DOHH2 (cell line): ENCODE data around the gene LPAR2.

Experiments used
- H3F3A ChIP-seq: fragments of 200-600 bp; sonication (generic), shearing (Covaris generic); 2 replicates; pipeline ENCODE4 v1.6.0; 2016; ENCODE audit warnings: antibody characterized with exemption, mild to moderate bottlenecking; ENCODE audit not compliant: control insufficient read depth, insufficient read depth
- H3K27ac ChIP-seq: fragments of 200-600 bp; sonication (generic); 2 replicates; pipeline ENCODE4 v1.5.1; 2014; ENCODE audit warnings: low read depth, mild to moderate bottlenecking, low read length, moderate library complexity
- H3K27me3 ChIP-seq: fragments of 200-600 bp; sonication (generic); 2 replicates; pipeline ENCODE4 v1.6.1; 2014; ENCODE audit warnings: mild to moderate bottlenecking, low read length, mixed read lengths; ENCODE audit not compliant: control insufficient read depth
- H3K36me3 ChIP-seq: fragments of 200-600 bp; sonication (generic); 2 replicates; pipeline ENCODE4 v1.6.1; 2014; ENCODE audit warnings: mild to moderate bottlenecking, low read length, moderate library complexity, mixed read lengths; ENCODE audit not compliant: control insufficient read depth
- H3K4me1 ChIP-seq: fragments of 200-600 bp; sonication (generic); 2 replicates; pipeline ENCODE4 v1.6.1; 2014; ENCODE audit warnings: mild to moderate bottlenecking, low read length, mixed read lengths; ENCODE audit not compliant: control insufficient read depth
- H3K4me2 ChIP-seq: fragments of 200-600 bp; sonication (generic); 2 replicates; pipeline ENCODE4 v1.6.0; 2014; ENCODE audit warnings: mild to moderate bottlenecking, low read length, moderate library complexity
- H3K4me3 ChIP-seq: fragments of 200-600 bp; sonication (generic); 2 replicates; pipeline ENCODE4 v1.5.1; 2014; ENCODE audit warnings: mild to moderate bottlenecking, low read length, mixed read lengths
- H3K79me2 ChIP-seq: fragments of 200-600 bp; sonication (generic); 2 replicates; pipeline ENCODE4 v1.6.1; 2014; ENCODE audit warnings: mild to moderate bottlenecking, low read length, mixed read lengths; ENCODE audit not compliant: control insufficient read depth
- H3K9me2 ChIP-seq: fragments of 200-600 bp; sonication (generic); replicated peaks from 2 replicates; pipeline ENCODE4 v1.6.1; 2014; ENCODE audit warnings: mild to moderate bottlenecking, low read length, mixed read lengths; ENCODE audit not compliant: control insufficient read depth
- H3K9me3 ChIP-seq: fragments of 200-600 bp; sonication (generic); 2 replicates; pipeline ENCODE4 v1.6.1; 2014; ENCODE audit warnings: antibody characterized with exemption, low read length, mixed read lengths; ENCODE audit not compliant: control insufficient read depth, insufficient read depth
- H4K20me1 ChIP-seq: fragments of 200-600 bp; sonication (generic); 2 replicates; pipeline ENCODE4 v1.6.0; 2014; ENCODE audit warnings: low read depth, mild to moderate bottlenecking, antibody characterized with exemption, low read length, moderate library complexity; ENCODE audit not compliant: control insufficient read depth, insufficient read depth
- CTCF ChIP-seq: fragments of 200-600 bp; sonication (generic); IDR thresholded peaks from one replicate; pipeline ENCODE4 v1.5.1; 2014; ENCODE audit warnings: antibody characterized with exemption, mild to moderate bottlenecking, low read depth, low read length; ENCODE audit not compliant: poor library complexity, severe bottlenecking
- EZH2phosphoT487 ChIP-seq: fragments of 200-600 bp; sonication (generic); IDR thresholded peaks from 2 replicates; pipeline ENCODE4 v1.6.1; 2017; ENCODE audit warnings: borderline replicate concordance, mild to moderate bottlenecking, antibody characterized with exemption, low read length, moderate library complexity, mixed read lengths

The LPAR2 gene

GRCh38 chr19:19645233-19645870, 17.3 kb upstream of the LPAR2 start:
- H3K4me3 ChIP-seq: no peak overlapping the region
- H3K9me3 ChIP-seq: no peaks in the 10 kb centered on the region
- peaks cover 65% of the 10 kb centered on the region for H3K36me3 ChIP-seq
- no peak overlapping the region for H3K27ac ChIP-seq
- peaks cover 19% of the 10 kb centered on the region for H3K79me2 ChIP-seq
- H3K4me1 ChIP-seq: peaks cover 23% of the 10 kb centered on the region
- no peak overlapping the region for H3K4me2 ChIP-seq
- H3K27me3 ChIP-seq: no peaks in the 10 kb centered on the region
- TF ChIP-seq CTCF (no peak), EZH2phosphoT487 (no peak)
- H4K20me1 ChIP-seq: no peaks in the 10 kb centered on the region
- peaks cover 11% of the 10 kb centered on the region for H3F3A ChIP-seq
- H3K9me2 ChIP-seq: no peaks in the 10 kb centered on the region

- no peaks in the 10 kb centered on the region for H3K27me3 ChIP-seq
- H3K4me2 ChIP-seq: peak overlapping the region; percentile 91
- H3K9me3 ChIP-seq: no peaks in the 10 kb centered on the region
- no peaks in the 10 kb centered on the region for H3K9me2 ChIP-seq
- peaks cover 11% of the 10 kb centered on the region for H3F3A ChIP-seq
- H4K20me1 ChIP-seq: no peaks in the 10 kb centered on the region
- peak overlapping the region; percentile 85 for H3K4me3 ChIP-seq
- peak overlapping the region; percentile 80 for H3K27ac ChIP-seq
- peaks cover 64% of the 10 kb centered on the region for H3K36me3 ChIP-seq
- TF ChIP-seq CTCF (peak; percentile 17), EZH2phosphoT487 (no peak)
- peaks cover 19% of the 10 kb centered on the region for H3K79me2 ChIP-seq
- H3K4me1 ChIP-seq: peaks cover 23% of the 10 kb centered on the region
Observed at GRCh38 chr19:19644054-19644388, 16.0 kb upstream of the LPAR2 start.

- H3K27ac ChIP-seq: peak within 1 kb of the TSS; percentile 80
- H3K9me2 ChIP-seq: no peaks in the 10 kb centered on the region
- peaks cover 23% of the 10 kb centered on the region for H3K4me1 ChIP-seq
- no peaks in the 10 kb centered on the region for H4K20me1 ChIP-seq
- H3K27me3 ChIP-seq: no peaks in the 10 kb centered on the region
- peaks cover 19% of the 10 kb centered on the region for H3K79me2 ChIP-seq
- H3K9me3 ChIP-seq: no peaks in the 10 kb centered on the region
- peak within 1 kb of the TSS; percentile 91 for H3K4me2 ChIP-seq
- peaks cover 11% of the 10 kb centered on the region for H3F3A ChIP-seq
- H3K4me3 ChIP-seq: peak within 1 kb of the TSS; percentile 85
- peaks cover 64% of the 10 kb centered on the region for H3K36me3 ChIP-seq
- no peak for TF ChIP-seq EZH2phosphoT487
- peak; percentile 94 for TF ChIP-seq CTCF
Observed at GRCh38 chr19:19643158-19644053, 15.4 kb upstream of the LPAR2 start, which contains the start of gene GMIP. TSS of gene GMIP (minus strand) at chr19:19643657. CDS start at chr19:19643529, 128 bp downstream.
